ENCODE data around the gene CYLD.

The CYLD gene

GRCh38 chr16:50822671-50823070 is 80.8 kb downstream of the CYLD start:
- no peak for DNase-seq

DNA sequence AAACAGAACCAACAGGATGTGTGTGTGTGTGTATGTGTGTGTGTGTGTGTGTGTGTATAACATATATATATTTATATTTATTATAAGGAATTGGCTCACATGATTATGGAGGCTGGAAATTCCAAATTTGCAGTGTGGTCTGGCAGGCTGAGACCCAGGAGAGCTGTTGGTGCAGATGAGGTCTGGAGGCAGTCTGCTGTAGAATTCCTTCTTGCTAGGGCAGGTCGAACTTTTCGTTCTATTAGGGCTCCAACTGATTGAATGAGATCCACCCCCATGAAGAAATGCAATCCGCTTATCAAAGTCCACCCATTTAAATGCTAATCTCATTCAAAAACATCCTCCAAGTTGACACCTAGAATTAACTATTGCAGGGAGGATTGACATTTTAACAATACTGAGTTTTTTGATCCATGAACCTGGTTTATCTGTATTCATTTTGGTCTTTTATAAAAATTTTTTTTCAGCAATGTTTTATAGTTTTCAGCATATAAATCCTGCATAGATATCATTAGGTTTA is 85.0 kb downstream of the CYLD start:
- DNase-seq: no peak

DNA sequence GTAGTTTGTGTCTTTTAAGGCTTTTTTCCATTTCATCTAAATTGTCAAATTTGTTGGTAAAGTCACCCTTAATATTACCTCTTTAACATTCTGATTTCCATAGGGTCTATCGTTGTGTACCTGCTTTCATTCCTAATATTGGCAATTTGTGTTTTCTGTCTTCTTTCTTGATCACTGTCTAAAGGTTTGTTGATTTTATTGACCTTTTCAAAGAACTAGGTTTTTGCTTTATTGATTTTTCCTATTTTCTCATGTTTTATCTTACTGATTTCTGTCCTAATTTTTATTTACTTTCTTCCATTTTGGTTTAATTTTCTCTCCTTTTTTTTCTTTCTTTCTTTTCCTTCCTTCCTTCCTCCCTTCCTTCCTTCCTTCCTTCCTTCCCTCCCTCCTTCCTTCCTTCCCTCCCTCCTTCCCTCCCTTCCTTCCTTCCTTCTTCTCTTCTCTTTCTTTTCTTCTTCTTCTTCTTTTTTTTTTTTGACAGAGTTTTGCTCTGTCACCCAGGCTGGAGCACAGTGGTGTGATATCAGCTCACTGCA is 86.3 kb downstream of the CYLD start:
- no peak for DNase-seq

GRCh38 chr16:50830698-50831097 is 88.8 kb downstream of the CYLD start:
- no peak for DNase-seq

- no peak for DNase-seq
These were observed 89.9 kb downstream of the CYLD start for GRCh38 chr16:50831751-50832150.

- DNase-seq: no peak
These were observed 92.0 kb downstream of the CYLD start for GRCh38 chr16:50833929-50834328.

GRCh38 chr16:50834701-50835100 is 92.8 kb downstream of the CYLD start:
- no peak for DNase-seq

DNA sequence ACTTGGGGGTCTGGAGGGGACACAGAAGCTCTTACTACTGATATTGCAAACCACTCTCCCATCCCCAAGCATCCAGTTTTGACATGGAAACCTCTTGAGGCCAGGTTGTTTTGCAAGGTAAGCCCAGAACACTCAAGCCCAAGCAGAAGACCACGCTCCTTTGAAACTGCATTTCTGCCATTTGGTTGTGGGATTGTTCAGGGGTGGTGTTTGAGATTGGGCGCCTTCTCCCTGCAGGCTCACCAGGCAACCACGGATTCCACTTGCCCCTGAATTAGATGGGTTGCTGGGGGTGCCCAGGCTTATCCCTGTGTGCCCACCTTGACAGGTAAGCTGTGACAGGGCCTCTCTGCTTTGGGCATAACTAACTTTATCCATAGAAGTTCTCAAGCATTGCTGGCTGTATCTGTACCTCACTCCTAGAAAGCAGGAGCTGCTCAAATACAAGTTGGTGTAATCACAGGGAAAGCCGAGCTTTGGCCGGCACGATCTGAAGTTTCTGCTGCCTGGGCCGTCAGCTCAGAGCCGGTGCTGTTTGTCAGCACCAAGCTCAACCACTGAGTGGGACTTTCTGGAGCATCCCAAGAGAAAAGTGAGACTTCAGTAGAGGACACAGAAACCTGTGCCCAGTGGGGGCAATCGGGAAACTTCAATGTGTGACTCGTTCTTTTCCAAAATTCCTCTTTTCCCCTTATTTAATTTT is 93.6 kb downstream of the CYLD start:
- DNase-seq: no peak

- DNase-seq: no peak
These were observed 94.3 kb downstream of the CYLD start for GRCh38 chr16:50836121-50836621.

DNA sequence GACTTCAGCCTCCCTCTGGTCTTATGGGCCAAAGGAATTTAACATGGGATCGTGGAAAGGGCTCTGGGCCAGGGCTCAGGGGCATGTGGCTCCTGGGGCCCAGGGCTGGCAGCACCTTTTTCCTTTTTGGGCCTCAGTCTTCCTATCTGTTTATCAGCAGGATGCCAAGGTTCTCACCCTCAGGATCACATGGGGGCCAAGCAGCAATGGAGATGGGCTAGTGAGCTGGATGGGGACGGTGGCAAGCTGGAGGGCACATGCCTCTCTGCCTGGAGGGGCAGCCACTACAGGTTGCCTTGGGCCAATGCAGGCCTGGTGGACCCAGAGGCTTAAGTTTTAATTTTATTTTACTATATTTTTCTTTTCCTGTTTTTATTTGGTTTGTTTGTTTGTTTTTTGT is 95.4 kb downstream of the CYLD start:
- DNase-seq: no peak

- DNase-seq: no peak
These were observed 96.3 kb downstream of the CYLD start for GRCh38 chr16:50838165-50838564.

GRCh38 chr16:50838885-50839284 is 97.0 kb downstream of the CYLD start:
- DNase-seq: no peak

DNA sequence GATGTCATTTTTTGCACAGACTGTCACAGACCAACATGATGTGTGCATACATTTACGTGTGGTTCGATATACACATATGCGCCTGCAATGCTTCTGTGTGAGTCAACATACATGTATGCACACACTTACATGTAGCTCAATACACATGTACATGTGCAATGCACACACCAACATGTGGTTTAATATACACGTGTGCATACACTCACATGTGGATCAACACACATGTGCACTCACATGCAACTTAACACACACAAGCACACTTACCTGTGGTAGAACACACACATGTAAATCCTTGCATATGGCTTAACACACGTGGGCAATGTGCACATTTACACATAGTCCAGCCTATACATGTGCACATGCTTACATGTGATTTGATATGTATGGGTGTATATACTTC is 97.5 kb downstream of the CYLD start:
- DNase-seq: no peak

DNA sequence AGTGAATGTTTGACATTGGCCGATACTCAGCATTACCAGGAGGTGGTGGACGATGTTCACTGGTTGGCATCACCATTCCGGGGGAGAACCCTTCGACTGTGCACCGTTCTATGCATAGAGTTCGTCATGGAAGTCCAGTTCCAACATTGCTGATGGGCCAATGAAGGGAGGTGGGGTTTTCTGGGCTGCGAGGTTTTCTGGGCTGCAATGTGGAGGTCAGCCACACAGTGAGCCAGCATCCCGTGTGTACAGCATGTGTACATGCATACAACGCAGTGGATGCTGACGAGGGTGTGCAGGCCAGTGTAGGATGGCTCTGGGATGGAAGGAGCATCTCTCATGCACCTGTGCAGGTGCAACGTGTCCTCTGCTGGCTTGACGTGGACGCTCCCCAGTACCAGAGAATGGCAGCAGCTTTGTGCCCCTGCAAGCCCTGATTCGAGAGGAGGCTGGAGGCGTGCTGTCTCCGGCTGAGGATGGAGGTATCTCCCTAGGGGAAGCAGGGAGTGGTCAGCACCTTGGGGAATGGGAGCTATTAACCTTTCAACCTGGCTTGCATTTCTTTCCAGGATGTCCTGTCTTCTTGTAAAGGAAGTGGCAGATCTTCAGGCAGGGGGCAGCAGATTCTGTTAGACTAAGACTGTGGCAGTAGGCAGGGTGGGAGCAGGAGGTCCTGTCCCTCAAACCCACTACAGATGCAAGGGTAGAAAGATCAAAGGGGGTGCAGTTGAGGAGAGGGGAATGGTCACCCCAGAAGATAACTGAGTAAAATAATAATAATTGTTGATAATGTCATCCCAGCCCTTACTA is 98.2 kb downstream of the CYLD start:
- DNase-seq: no peak

GRCh38 chr16:50841081-50841886 is 99.4 kb downstream of the CYLD start:
- peak; percentile 67 for DNase-seq

GRCh38 chr16:50842013-50842505 is 100.2 kb downstream of the CYLD start:
- DNase-seq: no peak

DNA sequence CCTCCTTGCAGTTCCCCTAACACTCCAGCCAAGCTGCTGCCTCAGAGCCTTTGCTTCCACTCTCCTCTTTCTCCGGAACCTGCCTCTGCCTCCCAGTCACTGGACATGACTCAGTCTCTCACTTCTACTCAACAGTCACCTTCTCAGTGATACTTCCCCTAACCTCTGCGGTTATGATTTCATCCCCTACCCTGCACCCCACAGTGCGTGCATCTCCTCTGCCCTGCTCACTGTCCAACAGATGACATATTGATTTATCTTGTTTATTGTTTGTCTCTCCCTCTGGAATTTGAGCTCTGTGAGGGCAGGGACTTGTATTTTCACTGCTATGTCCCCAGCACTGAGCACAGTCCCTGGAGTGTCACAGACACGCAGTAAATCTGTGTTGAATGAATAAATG is 100.7 kb downstream of the CYLD start:
- DNase-seq: no peak

GRCh38 chr16:50844840-50845239 is 103.0 kb downstream of the CYLD start:
- DNase-seq: no peak

DNA sequence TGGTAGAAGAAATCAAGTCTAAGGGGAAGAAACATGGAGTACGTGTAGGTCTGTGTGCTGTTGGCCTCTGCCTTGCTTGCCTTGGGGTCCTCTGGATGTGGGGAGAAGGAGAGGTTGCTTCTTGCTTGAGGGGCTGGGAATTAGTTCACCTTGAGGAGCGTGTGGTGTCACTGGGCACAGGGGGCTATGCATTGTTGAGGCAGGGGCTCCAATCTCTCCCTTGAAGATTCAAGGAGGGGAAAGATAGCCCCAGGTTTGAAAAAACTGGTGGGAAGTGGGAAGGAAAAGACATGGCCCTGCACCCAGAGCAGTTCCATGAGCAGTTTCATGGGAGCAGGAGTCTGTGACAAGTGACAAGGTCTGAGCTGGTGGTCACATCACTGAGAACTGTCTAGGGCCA is 103.4 kb downstream of the CYLD start:
- no peak for DNase-seq

DNA sequence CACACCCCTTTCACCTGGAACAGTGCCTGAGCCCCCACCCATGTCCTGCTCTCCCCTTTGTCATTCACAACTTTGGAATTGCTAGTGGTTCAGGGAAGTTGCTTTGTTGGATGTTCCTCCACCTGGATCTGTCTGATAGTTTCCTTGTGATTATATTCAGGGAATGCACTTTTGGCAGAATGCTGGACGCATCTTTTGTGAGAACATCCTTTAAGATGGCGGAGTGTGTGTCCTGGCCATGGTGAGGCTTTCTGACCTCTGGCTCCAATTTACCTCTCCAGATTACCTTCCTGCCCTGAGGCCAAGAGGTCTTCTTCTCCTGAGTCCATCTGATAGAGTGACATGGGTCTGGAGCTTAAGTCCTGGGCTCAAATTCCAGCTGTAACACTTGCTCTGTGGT is 104.6 kb downstream of the CYLD start:
- no peak for DNase-seq

- no peak for DNase-seq
These were observed 105.3 kb downstream of the CYLD start for GRCh38 chr16:50847166-50847565.

- no peak for DNase-seq
These were observed 107.0 kb downstream of the CYLD start for GRCh38 chr16:50848755-50849514.
